ENCODE data around the gene NEGR1.

NEGR1 gene

GRCh38 chr1:71770121-71770520 is 512.2 kb downstream of the NEGR1 start:
- DNase-seq = no peak

GRCh38 chr1:71766748-71767147 is 515.6 kb downstream of the NEGR1 start:
- DNase-seq = no peak

GRCh38 chr1:71762514-71763255 is 519.7 kb downstream of the NEGR1 start:
- no peak for DNase-seq

DNA sequence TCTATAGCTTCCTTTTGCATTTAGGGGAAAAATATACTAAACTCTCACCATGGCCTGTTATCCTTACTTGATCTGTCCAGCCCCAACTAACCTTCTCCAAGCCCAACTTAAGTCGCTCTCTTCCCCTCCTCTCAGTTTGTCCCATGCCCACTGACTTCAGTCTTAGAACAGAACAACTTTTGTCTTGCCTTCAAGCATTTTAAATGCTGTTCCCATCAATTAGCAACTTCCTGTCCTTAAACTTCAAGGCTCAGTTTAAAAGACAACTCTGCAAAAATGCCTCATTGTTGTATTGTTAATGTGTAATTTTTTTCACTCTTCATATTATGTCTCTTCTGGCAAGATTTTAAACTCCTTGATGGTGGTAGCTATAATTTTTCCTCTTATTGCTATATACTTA is 526.9 kb downstream of the NEGR1 start:
- no peak for DNase-seq

- DNase-seq = no peak
Observed at GRCh38 chr1:71753746-71754145, 528.6 kb downstream of the NEGR1 start.

- no peak for DNase-seq
Observed at GRCh38 chr1:71745326-71745725, 537.0 kb downstream of the NEGR1 start.

DNA sequence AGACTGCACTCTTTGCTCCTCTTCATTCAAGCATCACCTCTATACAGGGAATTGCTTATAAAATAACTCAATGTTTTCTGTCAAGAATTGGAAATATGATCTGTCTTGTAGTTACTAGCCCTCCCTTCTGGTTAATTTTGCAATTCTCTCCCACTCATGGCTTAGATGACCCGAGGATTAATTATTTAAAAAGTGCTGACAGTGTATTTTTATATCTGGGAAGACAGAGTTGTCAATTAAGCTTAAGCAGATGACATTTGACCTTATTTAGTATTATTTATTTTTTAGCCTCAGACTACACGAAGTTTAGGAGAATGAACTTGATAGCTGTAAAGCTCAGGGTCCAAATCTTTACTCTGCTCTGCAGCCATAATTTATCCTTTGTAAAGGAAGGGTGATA is 538.5 kb downstream of the NEGR1 start:
- DNase-seq = no peak

DNA sequence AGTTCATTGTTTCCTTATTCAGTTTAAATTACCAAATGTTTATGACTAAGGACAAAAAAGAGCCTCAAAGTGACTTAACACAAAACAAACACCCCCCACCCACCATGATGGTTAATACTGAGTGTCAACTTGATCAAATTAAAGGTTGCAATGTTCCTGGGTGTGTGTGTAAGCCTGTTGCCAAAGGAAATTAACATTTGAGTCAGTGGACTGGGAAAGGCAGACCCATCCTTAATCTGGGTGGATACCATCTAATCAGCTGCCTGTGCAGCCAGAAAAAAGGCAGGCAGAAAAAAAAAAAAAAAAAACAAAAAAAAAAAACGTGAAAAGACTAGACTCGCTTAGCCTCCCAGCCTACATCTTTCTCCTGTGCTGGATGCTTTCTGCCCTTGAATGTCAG is 543.4 kb downstream of the NEGR1 start:
- DNase-seq = no peak

DNA sequence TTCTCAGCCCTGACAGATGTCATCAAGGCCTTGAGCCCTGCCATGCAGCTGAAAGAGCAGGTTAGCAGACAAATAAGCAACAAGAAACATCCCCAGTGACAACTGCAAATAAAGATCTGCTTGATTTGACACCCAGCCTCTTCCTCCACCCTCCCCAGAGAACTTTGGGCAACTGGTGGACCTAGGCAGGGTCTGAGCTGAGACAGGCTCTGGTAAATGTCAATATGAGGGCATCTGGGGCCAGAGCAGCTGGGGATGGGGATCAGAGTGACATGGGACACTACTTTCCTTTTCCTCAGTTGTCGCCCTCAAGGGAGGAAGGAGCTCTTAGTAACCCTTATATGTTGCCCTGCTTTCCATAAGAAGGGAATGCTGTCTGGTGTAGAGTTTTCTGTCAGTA is 544.1 kb downstream of the NEGR1 start:
- DNase-seq = no peak

GRCh38 chr1:71737768-71738167 is 544.6 kb downstream of the NEGR1 start:
- no peak for DNase-seq

GRCh38 chr1:71733121-71733520 is 549.2 kb downstream of the NEGR1 start:
- DNase-seq = no peak

DNA sequence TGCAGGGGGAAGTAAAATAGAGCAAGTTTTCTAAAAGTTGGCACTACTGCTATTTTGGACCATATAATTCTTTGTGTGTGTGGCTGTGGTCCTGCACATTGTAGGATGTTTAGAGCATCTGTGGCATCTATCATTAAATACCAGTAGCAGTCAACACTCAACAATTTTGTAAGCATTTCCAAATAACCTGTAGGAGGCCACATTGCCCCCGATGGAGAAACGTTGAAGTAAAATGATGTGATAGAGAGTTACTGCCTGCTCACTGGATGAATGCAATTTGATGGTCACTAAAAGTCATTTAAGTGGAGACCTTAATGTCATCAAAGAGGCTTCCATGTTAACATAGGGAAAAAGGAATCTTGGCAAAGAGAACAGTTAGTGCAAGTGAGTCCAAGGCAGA is 560.8 kb downstream of the NEGR1 start:
- no peak for DNase-seq

DNA sequence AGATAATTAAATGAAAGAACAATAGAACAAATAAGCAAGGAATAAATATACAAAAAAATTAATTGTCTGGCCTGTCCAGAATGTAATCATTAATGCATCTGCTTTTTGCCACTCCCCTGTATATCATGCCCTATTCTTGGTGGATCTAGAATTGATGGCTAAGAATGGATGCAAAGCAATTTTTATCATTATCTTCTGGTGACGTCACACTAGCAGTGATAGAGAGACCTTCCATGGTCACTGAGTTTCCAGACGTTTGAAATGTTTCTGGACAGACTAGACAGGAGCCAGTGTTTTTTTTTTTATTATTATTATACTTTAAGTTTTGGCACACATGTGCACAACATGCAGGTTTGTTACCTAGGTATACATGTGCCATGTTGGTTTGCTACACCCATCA is 563.0 kb downstream of the NEGR1 start:
- no peak for DNase-seq

DNA sequence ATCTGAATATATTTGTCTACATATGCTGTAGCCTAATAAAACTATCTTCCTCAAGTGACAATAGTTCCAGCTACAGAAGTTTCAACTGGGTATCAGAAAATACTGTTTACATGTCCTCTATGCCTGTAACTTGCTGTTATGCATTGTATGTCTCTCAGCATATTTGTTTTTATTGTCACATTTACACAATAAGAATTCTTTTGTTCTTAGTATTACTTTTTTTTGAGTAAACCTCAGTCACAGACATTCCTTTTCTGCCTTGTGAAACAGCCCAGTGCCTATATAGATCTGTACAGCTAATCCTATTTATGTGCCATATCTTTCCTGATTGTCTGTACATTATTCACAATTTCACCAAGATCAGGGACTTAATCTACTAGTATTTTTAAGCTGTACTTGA is 565.2 kb downstream of the NEGR1 start:
- DNase-seq = no peak

DNA sequence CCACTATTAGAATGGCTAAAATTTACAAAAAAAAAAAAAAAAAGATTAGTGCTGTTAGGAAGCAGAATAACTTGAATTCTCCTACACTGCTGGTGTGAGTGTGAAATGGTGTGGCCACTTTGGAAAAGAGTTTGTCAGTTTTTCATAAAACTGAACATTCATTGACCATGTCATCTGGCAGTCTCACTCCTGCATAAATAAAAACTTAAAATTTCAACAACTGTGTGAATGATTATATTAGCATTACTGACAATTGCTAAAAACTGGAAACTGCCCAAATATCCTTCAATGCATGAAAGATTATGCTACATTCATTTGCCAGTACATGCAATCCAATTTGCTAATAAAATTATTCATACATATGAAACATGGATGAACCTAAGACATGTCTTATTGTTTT is 570.9 kb downstream of the NEGR1 start:
- no peak for DNase-seq

DNA sequence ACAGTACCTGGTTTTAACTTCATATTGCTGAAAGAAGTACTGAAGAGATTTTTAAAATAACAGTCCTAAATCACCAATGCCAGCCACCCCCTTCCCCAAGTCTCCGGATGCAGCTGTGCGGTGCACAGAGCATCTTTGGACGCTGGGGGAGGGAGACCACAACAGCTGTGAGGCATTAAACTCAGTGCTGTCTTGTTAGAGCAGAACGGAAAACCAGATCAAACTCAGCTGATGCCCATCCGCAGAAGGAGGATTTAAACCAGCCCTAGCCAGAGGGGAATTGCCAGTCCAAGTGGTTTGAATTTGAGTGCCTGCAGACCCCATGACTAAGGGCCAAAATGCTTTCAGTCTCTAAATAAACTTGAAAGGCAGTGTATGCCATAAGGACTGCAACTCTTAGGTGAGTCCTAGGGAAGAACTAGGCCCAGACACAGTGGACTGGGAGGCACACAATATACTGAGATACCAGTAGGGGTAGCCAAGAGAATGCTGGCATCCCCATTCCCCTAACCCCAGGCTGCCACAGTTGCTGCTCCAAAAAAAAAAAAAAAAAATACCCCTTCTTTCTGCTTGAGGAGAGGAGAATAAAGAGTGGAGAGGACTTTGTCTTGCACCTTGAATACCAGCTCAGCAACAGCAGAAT is 576.2 kb downstream of the NEGR1 start:
- DNase-seq = no peak

GRCh38 chr1:71698186-71698585 is 584.2 kb downstream of the NEGR1 start:
- DNase-seq = no peak

DNA sequence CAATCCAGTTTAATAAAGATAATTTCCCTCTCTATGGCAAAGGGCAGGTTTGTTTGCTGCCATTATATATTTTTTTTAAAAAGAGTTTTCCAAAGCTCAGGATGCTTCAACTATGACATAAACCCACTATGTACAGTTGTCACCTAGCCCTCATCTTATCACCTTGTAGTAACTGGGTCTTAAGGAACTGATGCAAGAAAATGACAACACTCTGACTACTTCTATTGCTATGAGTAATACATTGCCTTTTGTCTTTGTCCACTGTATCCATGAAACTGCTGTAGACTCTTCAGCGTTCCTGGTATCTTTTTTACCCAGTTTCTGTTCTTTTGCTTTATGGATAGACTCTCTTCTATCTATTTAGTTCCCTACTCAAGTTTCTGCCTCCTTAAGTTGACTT is 586.5 kb downstream of the NEGR1 start:
- DNase-seq = no peak

GRCh38 chr1:71695084-71695483 is 587.3 kb downstream of the NEGR1 start:
- no peak for DNase-seq

DNA sequence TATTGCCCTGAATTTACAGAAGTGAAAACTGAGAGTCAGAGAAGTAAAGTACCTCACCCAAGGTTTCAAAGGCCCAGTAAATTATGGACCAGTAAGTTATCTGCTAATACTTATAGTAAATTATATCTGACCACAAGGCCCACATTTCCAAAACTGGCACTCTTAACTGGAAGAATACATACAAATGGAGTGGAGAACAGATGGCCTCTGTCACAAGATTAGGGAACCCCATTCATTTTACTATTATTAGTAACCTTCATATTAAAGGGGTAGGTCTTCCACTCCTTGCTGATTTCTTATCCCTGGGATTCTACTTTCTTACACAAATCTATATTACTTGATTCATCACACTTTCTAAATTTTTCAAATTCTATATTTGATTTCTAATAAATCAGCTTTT is 588.8 kb downstream of the NEGR1 start:
- DNase-seq = no peak

DNA sequence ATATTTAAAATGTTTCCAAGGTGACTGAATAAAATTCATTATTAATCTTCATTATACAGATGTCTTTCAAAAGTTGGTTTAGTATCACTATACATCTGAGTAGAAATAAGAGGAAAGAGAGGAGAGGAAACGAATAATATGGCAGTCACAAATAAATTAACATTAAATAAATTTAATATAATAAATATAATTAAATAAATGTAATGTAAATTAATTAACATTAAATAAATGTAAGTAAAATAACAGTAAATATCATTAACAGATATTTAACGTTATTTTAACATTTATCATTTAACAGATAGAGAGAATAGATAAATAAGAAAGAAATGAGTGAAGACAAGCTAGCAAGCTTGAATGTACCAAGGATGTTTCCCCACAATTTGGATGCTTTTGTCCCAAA is 592.7 kb downstream of the NEGR1 start:
- DNase-seq = no peak

GRCh38 chr1:71687376-71687775 is 595.0 kb downstream of the NEGR1 start:
- no peak for DNase-seq

- DNase-seq = no peak
Observed at GRCh38 chr1:71676979-71677925, 605.1 kb downstream of the NEGR1 start.

DNA sequence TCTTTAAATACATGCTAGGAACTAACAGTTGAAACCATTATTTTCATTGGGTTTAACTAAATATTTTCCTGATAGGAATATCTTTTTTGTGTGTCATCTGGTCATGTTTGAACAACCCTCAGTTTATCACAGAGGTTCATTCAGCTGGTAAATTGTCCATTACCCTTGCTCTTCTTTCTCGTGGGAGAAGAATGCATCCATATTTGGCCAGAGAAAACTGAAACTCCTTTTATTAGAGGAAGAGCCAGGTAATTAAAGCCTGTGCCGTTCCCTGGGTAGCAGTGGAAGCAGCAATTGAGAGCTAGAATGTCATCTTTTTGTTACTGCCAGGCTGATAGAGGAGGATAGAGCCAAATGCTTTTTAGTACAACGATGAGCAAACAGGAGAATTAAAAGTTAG is 614.3 kb downstream of the NEGR1 start:
- DNase-seq = no peak
